WTC11 (cell line): ENCODE measurements around the gene SHISA9. TPM values are rescaled to one million over a fixed set of nuclear protein-coding genes. Genes with fewer than 3 reads are reported as not detected.

Experiments used
- ATAC-seq: fragments of 200-7000 bp; cut with Tn5 transposase; 2 replicates; pipeline ENCODE4 v1.10.0; 2021; ENCODE audit warnings: mild to moderate bottlenecking, moderate library complexity
- CTCF ChIA-PET: fragments of 300-600 bp; sonication (Branson Sonifier 250); formaldehyde crosslinking; loops from one replicate; lab custom pipeline; 2021; ENCODE audit warnings: antibody characterized with exemption; lab: Charles Lee
- POLR2A ChIA-PET: fragments of 350-600 bp; sonication (Branson Sonifier 250); formaldehyde crosslinking; loops from one replicate; lab custom pipeline; 2021; ENCODE audit warnings: antibody characterized with exemption; lab: Charles Lee
- DNase-seq: peaks from one replicate; pipeline ENCODE4 v3.0.0; 2021; ENCODE audit warnings: low spot score
- H3K27ac Mint-ChIP-seq: 2 replicates; pipeline ENCODE4 v1.8.0; 2021; ENCODE audit warnings: mixed read lengths
- H3K27me3 Mint-ChIP-seq: 2 replicates; pipeline ENCODE4 v1.8.0; 2021; ENCODE audit warnings: low read depth, mild to moderate bottlenecking, moderate library complexity, mixed read lengths
- H3K36me3 Mint-ChIP-seq: 2 replicates; pipeline ENCODE4 v1.8.0; 2021; ENCODE audit warnings: mixed read lengths
- H3K4me1 Mint-ChIP-seq: 2 replicates; pipeline ENCODE4 v1.8.0; 2022; ENCODE audit warnings: mixed read lengths
- H3K4me3 Mint-ChIP-seq: 2 replicates; pipeline ENCODE4 v1.8.0; 2021; ENCODE audit warnings: mild to moderate bottlenecking, moderate library complexity, mixed read lengths
- H3K9me3 Mint-ChIP-seq: 2 replicates; pipeline ENCODE4 v1.8.0; 2021; ENCODE audit warnings: mixed read lengths
- ATF1 ChIP-seq: sonication (generic); formaldehyde crosslinking; IDR thresholded peaks from 2 replicates; pipeline ENCODE4 v1.8.1; 2023; ENCODE audit warnings: mild to moderate bottlenecking, moderate library complexity, missing genetic modification reagents
- ATF2 ChIP-seq: sonication (generic); formaldehyde crosslinking; IDR thresholded peaks from 2 replicates; pipeline ENCODE4 v1.8.1; 2022; ENCODE audit warnings: low read depth, missing genetic modification reagents, borderline replicate concordance
- CREB1 ChIP-seq: sonication (generic); formaldehyde crosslinking; IDR thresholded peaks from 2 replicates; pipeline ENCODE4 v1.8.0; 2023; ENCODE audit warnings: mild to moderate bottlenecking, missing genetic modification reagents
- ELF4 ChIP-seq: sonication (generic); formaldehyde crosslinking; IDR thresholded peaks from 2 replicates; pipeline ENCODE4 v1.8.1; 2022; ENCODE audit warnings: low read depth, mild to moderate bottlenecking, moderate library complexity, missing genetic modification reagents
- EMX1 ChIP-seq: fragments of 250-450 bp; sonication (Bioruptor Pico); IDR thresholded peaks from 2 replicates; pipeline ENCODE4 v1.8.0; 2021; ENCODE audit warnings: mild to moderate bottlenecking
- ETV6 ChIP-seq: sonication (generic); formaldehyde crosslinking; IDR thresholded peaks from 2 replicates; pipeline ENCODE4 v1.8.1; 2022; ENCODE audit warnings: mild to moderate bottlenecking, missing genetic modification reagents
- FOXJ3 ChIP-seq: sonication (generic); formaldehyde crosslinking; IDR thresholded peaks from 2 replicates; pipeline ENCODE4 v1.9.0; 2021; ENCODE audit warnings: missing genetic modification reagents, mild to moderate bottlenecking, borderline replicate concordance
- GTF2I ChIP-seq: fragments of 250-450 bp; sonication (Bioruptor Pico); conservative IDR thresholded peaks from 2 replicates; pipeline ENCODE4 v1.4.0; 2021; ENCODE audit warnings: mild to moderate bottlenecking
- HMGA2 ChIP-seq: fragments of 250-450 bp; sonication (Bioruptor Pico); IDR thresholded peaks from 2 replicates; pipeline ENCODE4 v1.4.0; 2021; ENCODE audit warnings: mild to moderate bottlenecking, moderate library complexity
- HMGXB4 ChIP-seq: sonication (generic); formaldehyde crosslinking; IDR thresholded peaks from 2 replicates; pipeline ENCODE4 v1.8.1; 2023; ENCODE audit warnings: mild to moderate bottlenecking, moderate library complexity, missing genetic modification reagents
- KAT7 ChIP-seq: sonication (generic); formaldehyde crosslinking; IDR thresholded peaks from 2 replicates; pipeline ENCODE4 v1.8.1; 2023; ENCODE audit warnings: missing genetic modification reagents, mild to moderate bottlenecking, borderline replicate concordance
- NFATC4 ChIP-seq: fragments of 250-450 bp; sonication (Bioruptor Pico); IDR thresholded peaks from 2 replicates; pipeline ENCODE4 v1.9.0; 2021; ENCODE audit warnings: mild to moderate bottlenecking
- NFYB ChIP-seq: sonication (generic); formaldehyde crosslinking; conservative IDR thresholded peaks from 2 replicates; pipeline ENCODE4 v1.8.0; 2022; ENCODE audit warnings: low read depth, missing genetic modification reagents
- SP1 ChIP-seq: sonication (generic); formaldehyde crosslinking; conservative IDR thresholded peaks from 2 replicates; pipeline ENCODE4 v1.8.1; 2022; ENCODE audit warnings: missing genetic modification reagents
- TEAD4 ChIP-seq: sonication (generic); formaldehyde crosslinking; IDR thresholded peaks from 2 replicates; pipeline ENCODE4 v1.8.0; 2022; ENCODE audit warnings: mild to moderate bottlenecking, missing genetic modification reagents
- TP53 ChIP-seq: sonication (generic); formaldehyde crosslinking; IDR thresholded peaks from 2 replicates; pipeline ENCODE4 v1.8.1; 2023; ENCODE audit warnings: mild to moderate bottlenecking, missing genetic modification reagents
- ZBTB21 ChIP-seq: sonication (generic); formaldehyde crosslinking; IDR thresholded peaks from 2 replicates; pipeline ENCODE4 v1.8.1; 2023; ENCODE audit warnings: mild to moderate bottlenecking, missing genetic modification reagents, borderline replicate concordance
- ZNF121 ChIP-seq: sonication (generic); formaldehyde crosslinking; IDR thresholded peaks from 2 replicates; pipeline ENCODE4 v1.8.0; 2023; ENCODE audit warnings: missing genetic modification reagents
- ZNF138 ChIP-seq: sonication (generic); formaldehyde crosslinking; conservative IDR thresholded peaks from 2 replicates; pipeline ENCODE4 v1.8.1; 2022; ENCODE audit warnings: mild to moderate bottlenecking, moderate library complexity, missing genetic modification reagents
- ZNF219 ChIP-seq: sonication (generic); formaldehyde crosslinking; IDR thresholded peaks from 2 replicates; pipeline ENCODE4 v1.8.0; 2023; ENCODE audit warnings: missing genetic modification reagents, mild to moderate bottlenecking, borderline replicate concordance
- ZNF416 ChIP-seq: fragments of 250-450 bp; sonication (Bioruptor Pico); IDR thresholded peaks from 2 replicates; pipeline ENCODE4 v1.9.0; 2021; ENCODE audit warnings: mild to moderate bottlenecking, inconsistent platforms
- ZNF512 ChIP-seq: sonication (generic); formaldehyde crosslinking; IDR thresholded peaks from 2 replicates; pipeline ENCODE4 v1.8.1; 2022; ENCODE audit warnings: missing genetic modification reagents, borderline replicate concordance
- total RNA-seq: library from RNA; stranded (reverse); gene quantifications from 3 replicates; pipeline ENCODE4 v1.2.3, GENCODE V29; 2021
- TF ChIP-seq, protein P1 (sequence below): fragments of 250-450 bp; sonication (Bioruptor Pico); conservative IDR thresholded peaks from 2 replicates; pipeline ENCODE4 v1.9.0; 2021; ENCODE audit warnings: mild to moderate bottlenecking
- TF ChIP-seq, protein P2 (sequence below): sonication (generic); formaldehyde crosslinking; IDR thresholded peaks from 2 replicates; pipeline ENCODE4 v1.8.1; 2023; ENCODE audit warnings: mild to moderate bottlenecking, missing genetic modification reagents, moderate library complexity
- TF ChIP-seq, protein P3 (sequence below): fragments of 250-450 bp; sonication (Bioruptor Pico); IDR thresholded peaks from 2 replicates; pipeline ENCODE4 v1.9.0; 2021; ENCODE audit warnings: mild to moderate bottlenecking
- TF ChIP-seq, protein P4 (sequence below): sonication (generic); formaldehyde crosslinking; IDR thresholded peaks from 2 replicates; pipeline ENCODE4 v1.8.1; 2022; ENCODE audit warnings: low read depth, mild to moderate bottlenecking, moderate library complexity, missing genetic modification reagents, borderline replicate concordance

SHISA9 gene
- total RNA-seq, 1 experiment from 2014 or later = 37.5 TPM

GRCh38 chr16:13105427-13105826 is 204.0 kb downstream of the SHISA9 start:
- H3K4me1 Mint-ChIP-seq = peaks cover 25% of the 10 kb centered on the region
- peaks cover 30% of the 10 kb centered on the region for H3K9me3 Mint-ChIP-seq
- H3K36me3 Mint-ChIP-seq = peaks cover 21% of the 10 kb centered on the region
- no peak overlapping the region for H3K27ac Mint-ChIP-seq
- TF ChIP-seq KAT7 (CRISPR knock-in tag) (no peak), EMX1 (CRISPR knock-in tag) (no peak), SP1 (CRISPR knock-in tag) (no peak), ATF1 (CRISPR knock-in tag) (no peak), NFATC4 (CRISPR knock-in tag) (no peak), ATF2 (CRISPR knock-in tag) (no peak), ZBTB21 (CRISPR knock-in tag) (no peak), TEAD4 (CRISPR knock-in tag) (no peak), GTF2I (CRISPR knock-in tag) (no peak), ZNF138 (no peak), HMGXB4 (CRISPR knock-in tag) (no peak)
- ATAC-seq (no peak), DNase-seq (no peak)
- CTCF ChIA-PET = no interaction called here
- H3K4me3 Mint-ChIP-seq = no peak overlapping the region
- H3K27me3 Mint-ChIP-seq = no peaks in the 10 kb centered on the region
- POLR2A ChIA-PET = no interaction called here

DNA sequence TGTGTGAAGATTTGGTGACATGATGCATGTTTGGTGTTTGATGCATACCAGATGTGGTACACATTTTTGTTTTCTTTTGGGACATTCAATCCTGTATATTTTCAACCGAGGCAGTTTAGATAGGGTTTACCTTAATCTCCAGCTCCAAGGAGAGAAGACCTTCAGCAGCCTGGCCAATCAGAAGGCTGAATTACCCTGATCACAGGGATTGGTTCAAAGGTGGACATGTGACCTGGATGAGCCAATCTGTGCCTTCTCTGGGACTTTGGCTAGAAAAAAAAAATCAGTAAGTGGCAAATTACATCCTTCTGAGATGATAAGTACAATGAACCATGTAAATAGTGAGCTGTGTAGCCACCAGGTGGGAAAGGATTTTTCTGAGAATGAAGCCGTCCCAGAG is 205.1 kb downstream of the SHISA9 start:
- Mint-ChIP-seq H3K4me1 (peaks cover 24% of the 10 kb centered on the region), H3K9me3 (peaks cover 30% of the 10 kb centered on the region), H3K27me3 (no peaks in the 10 kb centered on the region), H3K4me3 (no peak overlapping the region), H3K27ac (no peak overlapping the region), H3K36me3 (peaks cover 21% of the 10 kb centered on the region)
- ChIA-PET CTCF (no interaction called here), POLR2A (no interaction called here)
- ATAC-seq (no peak), DNase-seq (no peak)
- TF ChIP-seq NFYB (peak; percentile 40), ZNF121 (no peak), HMGA2 (CRISPR knock-in tag) (no peak), EMX1 (CRISPR knock-in tag) (no peak)
- TF ChIP-seq, protein P1, sequence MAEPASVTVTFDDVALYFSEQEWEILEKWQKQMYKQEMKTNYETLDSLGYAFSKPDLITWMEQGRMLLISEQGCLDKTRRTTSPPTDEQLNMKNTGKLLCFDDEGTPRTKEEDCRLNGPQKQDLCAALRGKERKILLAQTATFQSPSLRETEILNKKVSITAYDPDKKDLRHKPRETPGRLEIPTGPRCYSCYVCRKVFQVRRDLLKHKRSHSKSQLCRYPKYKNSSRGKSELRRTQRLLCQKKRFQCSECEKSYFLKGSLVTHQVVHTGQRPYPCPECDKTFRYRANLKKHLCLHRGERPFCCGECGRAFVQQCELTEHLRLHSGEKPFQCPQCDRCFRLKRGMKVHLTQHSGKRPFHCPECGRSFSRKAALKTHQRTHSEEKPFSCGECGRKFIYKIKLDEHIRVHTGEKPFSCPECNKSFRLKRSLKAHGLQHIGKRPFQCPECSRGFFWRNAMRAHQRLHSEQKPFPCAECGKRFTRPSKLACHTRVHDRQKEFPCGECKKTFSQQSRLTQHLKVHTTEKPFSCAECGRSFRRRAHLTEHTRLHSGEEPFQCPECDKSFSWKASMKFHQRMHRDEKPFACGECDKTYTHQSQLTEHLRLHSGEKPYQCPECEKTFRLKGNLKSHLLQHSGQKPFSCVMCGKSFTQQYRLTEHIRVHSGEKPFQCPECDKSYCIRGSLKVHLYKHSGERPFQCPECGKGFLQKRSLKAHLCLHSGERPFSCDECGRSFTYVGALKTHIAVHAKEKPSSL = no peak
- TF ChIP-seq, protein P2, sequence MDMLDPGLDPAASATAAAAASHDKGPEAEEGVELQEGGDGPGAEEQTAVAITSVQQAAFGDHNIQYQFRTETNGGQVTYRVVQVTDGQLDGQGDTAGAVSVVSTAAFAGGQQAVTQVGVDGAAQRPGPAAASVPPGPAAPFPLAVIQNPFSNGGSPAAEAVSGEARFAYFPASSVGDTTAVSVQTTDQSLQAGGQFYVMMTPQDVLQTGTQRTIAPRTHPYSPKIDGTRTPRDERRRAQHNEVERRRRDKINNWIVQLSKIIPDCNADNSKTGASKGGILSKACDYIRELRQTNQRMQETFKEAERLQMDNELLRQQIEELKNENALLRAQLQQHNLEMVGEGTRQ (CRISPR knock-in tag) = peak; percentile 53

DNA sequence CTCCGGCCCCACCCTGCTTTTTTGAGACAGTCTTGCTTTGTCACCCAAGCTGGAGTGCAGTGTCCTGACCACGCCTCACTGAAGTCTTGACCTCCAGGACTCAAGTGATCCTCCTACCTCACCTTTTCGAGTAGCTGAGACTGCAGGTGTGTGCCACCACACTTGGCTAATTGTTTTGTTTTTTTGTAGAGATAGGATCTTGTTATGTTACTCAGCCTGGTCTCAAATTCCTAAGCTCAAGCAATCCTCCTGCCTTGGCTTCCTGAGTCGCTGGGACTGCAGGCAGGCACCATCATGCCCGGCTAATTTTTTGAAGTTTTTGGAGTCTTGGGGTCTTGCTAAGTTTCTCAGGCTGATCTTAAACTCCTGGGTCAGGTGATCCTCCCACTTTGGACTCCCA is 206.7 kb downstream of the SHISA9 start:
- Mint-ChIP-seq H3K4me3 (no peak overlapping the region), H3K4me1 (peaks cover 21% of the 10 kb centered on the region), H3K27me3 (no peaks in the 10 kb centered on the region), H3K36me3 (peaks cover 21% of the 10 kb centered on the region), H3K27ac (no peak overlapping the region), H3K9me3 (peaks cover 28% of the 10 kb centered on the region)
- DNase-seq = no peak
- ATAC-seq = no peak
- ChIA-PET POLR2A (interaction anchor here (0.7 kb wide), 1 partner anchor 10 kb away, joined by 4 read pairs; no protein-coding TSS in a partner anchor), CTCF (no interaction called here)
- TF ChIP-seq ETV6 (CRISPR knock-in tag) = no peak
- no peak for TF ChIP-seq ZNF512 (CRISPR knock-in tag)
- no peak for TF ChIP-seq CREB1 (CRISPR knock-in tag)
- TF ChIP-seq, protein P3, sequence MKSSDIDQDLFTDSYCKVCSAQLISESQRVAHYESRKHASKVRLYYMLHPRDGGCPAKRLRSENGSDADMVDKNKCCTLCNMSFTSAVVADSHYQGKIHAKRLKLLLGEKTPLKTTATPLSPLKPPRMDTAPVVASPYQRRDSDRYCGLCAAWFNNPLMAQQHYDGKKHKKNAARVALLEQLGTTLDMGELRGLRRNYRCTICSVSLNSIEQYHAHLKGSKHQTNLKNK (CRISPR knock-in tag) = no peak
- no peak for TF ChIP-seq ATF1 (CRISPR knock-in tag)
- TF ChIP-seq ELF4 = no peak
- TF ChIP-seq, protein P4, sequence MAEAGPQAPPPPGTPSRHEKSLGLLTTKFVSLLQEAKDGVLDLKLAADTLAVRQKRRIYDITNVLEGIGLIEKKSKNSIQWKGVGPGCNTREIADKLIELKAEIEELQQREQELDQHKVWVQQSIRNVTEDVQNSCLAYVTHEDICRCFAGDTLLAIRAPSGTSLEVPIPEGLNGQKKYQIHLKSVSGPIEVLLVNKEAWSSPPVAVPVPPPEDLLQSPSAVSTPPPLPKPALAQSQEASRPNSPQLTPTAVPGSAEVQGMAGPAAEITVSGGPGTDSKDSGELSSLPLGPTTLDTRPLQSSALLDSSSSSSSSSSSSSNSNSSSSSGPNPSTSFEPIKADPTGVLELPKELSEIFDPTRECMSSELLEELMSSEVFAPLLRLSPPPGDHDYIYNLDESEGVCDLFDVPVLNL (CRISPR knock-in tag) = no peak
- TF ChIP-seq ZNF219 (CRISPR knock-in tag) = no peak
- no peak for TF ChIP-seq NFATC4 (CRISPR knock-in tag)
- no peak for TF ChIP-seq ZNF416 (CRISPR knock-in tag)
- TF ChIP-seq TP53 (CRISPR knock-in tag) = no peak
- TF ChIP-seq FOXJ3 (CRISPR knock-in tag) = no peak
